T-cell (primary cell): Measurements from ENCODE around the gene KCNQ2. TPM values are rescaled to one million over a fixed set of nuclear protein-coding genes. Genes with fewer than 3 reads are reported as not detected.

ENCODE experiments used
- ATAC-seq, 4 experiments: fragments of 200-7000 bp in 3 of 4; fragments of 150-1000 bp in 1 of 4; cut with Tn5 transposase; replicated peaks in 1 of 4; 1 replicate in 3 of 4; 2 replicates in 1 of 4; pipeline ENCODE4 v1.10.0; 2021; ENCODE audit warnings: moderate library complexity in 3 of 4, mild to moderate bottlenecking in 2 of 4, moderate number of reproducible peaks in 1 of 4
- CTCF ChIA-PET, 2 donors: fragments of 300-600 bp; sonication (Branson Sonifier 250); formaldehyde crosslinking; loops; one replicate each; lab custom pipeline; 2022; ENCODE audit warnings: antibody characterized with exemption in 2 of 2; lab: Charles Lee
- POLR2A ChIA-PET, 2 donors: fragments of 300-600 bp; sonication (Branson Sonifier 250); formaldehyde crosslinking; loops; one replicate each; lab custom pipeline; 2022; ENCODE audit warnings: antibody characterized with exemption in 2 of 2; lab: Charles Lee
- DNase-seq, 35 experiments: peaks; one replicate each; pipeline versions ENCODE4 v3.0.0 to v3.0.0-alpha.2; 2013 to 2023
- H3K27ac ChIP-seq: one replicate; pipeline ENCODE4 v1.5.1; 2013; ENCODE audit warnings: low read length
- H3K27me3 ChIP-seq, 2 experiments: replicated peaks in 1 of 2; 1 replicate in 1 of 2; 2 replicates in 1 of 2; pipeline versions ENCODE4 v1.6.1 to v1.7.0; 2013; ENCODE audit warnings: low read length in 1 of 2, mixed read lengths in 1 of 2; ENCODE audit not compliant: control insufficient read depth in 2 of 2, insufficient read depth in 2 of 2; ENCODE audit errors: extremely low read depth in 1 of 2
- H3K36me3 ChIP-seq, 2 donors: 1 replicate in 1 of 2; 2 replicates in 1 of 2; pipeline versions ENCODE4 v1.6.1 to v1.7.0; 2013; ENCODE audit warnings: low read length in 1 of 2; ENCODE audit not compliant: control insufficient read depth in 2 of 2, insufficient read depth in 1 of 2; ENCODE audit errors: extremely low read depth in 1 of 2
- H3K4me1 ChIP-seq, 2 experiments: 1 replicate in 1 of 2; 2 replicates in 1 of 2; pipeline versions ENCODE4 v1.6.1 to v1.7.0; 2013; ENCODE audit warnings: low read length in 2 of 2, mixed read lengths in 1 of 2; ENCODE audit not compliant: insufficient read depth in 2 of 2, control insufficient read depth in 1 of 2; ENCODE audit errors: extremely low read depth in 1 of 2
- H3K4me3 ChIP-seq, 2 donors: 1 replicate in 1 of 2; 2 replicates in 1 of 2; pipeline versions ENCODE4 v1.5.1 to v1.7.0; 2013; ENCODE audit warnings: mild to moderate bottlenecking in 2 of 2, low read length in 1 of 2, moderate library complexity in 1 of 2; ENCODE audit not compliant: control insufficient read depth in 1 of 2; ENCODE audit errors: extremely low read depth in 1 of 2
- H3K9me3 ChIP-seq: 2 replicates; pipeline ENCODE4 v1.7.0; 2013
- H3K27ac Mint-ChIP-seq, 2 donors: one replicate each; pipeline ENCODE4 v1.8.0; 2020 to 2021; ENCODE audit warnings: mild to moderate bottlenecking in 2 of 2, mixed read lengths in 2 of 2
- H3K27me3 Mint-ChIP-seq, 2 donors: one replicate each; pipeline ENCODE4 v1.8.0; 2021 to 2022; ENCODE audit warnings: mixed read lengths in 2 of 2
- H3K36me3 Mint-ChIP-seq: one replicate; pipeline ENCODE4 v1.8.0; 2021; ENCODE audit warnings: mixed read lengths
- H3K4me1 Mint-ChIP-seq, 3 donors: one replicate each; pipeline ENCODE4 v1.8.0; 2020 to 2022; ENCODE audit warnings: mixed read lengths in 3 of 3, mild to moderate bottlenecking in 1 of 3
- H3K4me3 Mint-ChIP-seq, 3 donors: one replicate each; pipeline ENCODE4 v1.8.0; 2020 to 2022; ENCODE audit warnings: mild to moderate bottlenecking in 3 of 3, mixed read lengths in 3 of 3, moderate library complexity in 3 of 3
- H3K9me3 Mint-ChIP-seq, 3 donors: one replicate each; pipeline ENCODE4 v1.8.0; 2020 to 2022; ENCODE audit warnings: mixed read lengths in 3 of 3
- WGBS: methylation state at CpG from one replicate; pipeline ENCODE4 v1.1.5; 2013; ENCODE audit warnings: missing lambda C conversion rate; ENCODE audit not compliant: insufficient coverage; 5-methylcytosine and 5-hydroxymethylcytosine counted together
- total RNA-seq, 35 experiments: library from RNA in 6 of 35; stranded (reverse) in 6 of 35; fragments of 120-200 nt in 1 of 35; gene quantifications; one replicate each; pipeline versions ENCODE4 v1.2.1 to v1.2.4 and lab custom pipeline; 2013 to 2026

The KCNQ2 gene
- total RNA-seq, 5 donors from 2014 or later (not counting 1 experiment from before 2014, with no cell fraction given) = 0.19 to 0.49 (median 0.32) TPM

DNA sequence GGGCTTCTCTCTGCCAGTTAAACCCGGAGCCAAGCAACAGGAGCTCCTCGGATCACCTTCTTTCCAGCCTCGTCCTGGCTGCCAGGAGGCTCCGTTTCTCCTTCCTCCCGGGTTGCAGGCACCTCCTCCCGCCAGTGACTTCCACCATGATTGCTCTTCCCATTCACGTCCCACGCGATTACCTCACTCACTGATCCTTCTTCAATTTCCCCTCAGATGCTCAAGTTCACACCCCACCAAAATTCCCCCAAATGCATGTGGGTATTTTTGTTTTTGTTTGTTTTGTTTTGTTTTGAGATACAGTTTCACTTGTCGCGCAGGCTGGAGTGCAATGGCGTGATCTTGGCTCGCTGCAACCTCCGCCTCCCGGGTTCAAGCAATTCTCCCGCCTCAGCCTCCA lies 25.1 kb downstream of the KCNQ2 start:
- CTCF ChIA-PET = no interaction called here
- H3K27ac Mint-ChIP-seq = no peak overlapping the region

DNA sequence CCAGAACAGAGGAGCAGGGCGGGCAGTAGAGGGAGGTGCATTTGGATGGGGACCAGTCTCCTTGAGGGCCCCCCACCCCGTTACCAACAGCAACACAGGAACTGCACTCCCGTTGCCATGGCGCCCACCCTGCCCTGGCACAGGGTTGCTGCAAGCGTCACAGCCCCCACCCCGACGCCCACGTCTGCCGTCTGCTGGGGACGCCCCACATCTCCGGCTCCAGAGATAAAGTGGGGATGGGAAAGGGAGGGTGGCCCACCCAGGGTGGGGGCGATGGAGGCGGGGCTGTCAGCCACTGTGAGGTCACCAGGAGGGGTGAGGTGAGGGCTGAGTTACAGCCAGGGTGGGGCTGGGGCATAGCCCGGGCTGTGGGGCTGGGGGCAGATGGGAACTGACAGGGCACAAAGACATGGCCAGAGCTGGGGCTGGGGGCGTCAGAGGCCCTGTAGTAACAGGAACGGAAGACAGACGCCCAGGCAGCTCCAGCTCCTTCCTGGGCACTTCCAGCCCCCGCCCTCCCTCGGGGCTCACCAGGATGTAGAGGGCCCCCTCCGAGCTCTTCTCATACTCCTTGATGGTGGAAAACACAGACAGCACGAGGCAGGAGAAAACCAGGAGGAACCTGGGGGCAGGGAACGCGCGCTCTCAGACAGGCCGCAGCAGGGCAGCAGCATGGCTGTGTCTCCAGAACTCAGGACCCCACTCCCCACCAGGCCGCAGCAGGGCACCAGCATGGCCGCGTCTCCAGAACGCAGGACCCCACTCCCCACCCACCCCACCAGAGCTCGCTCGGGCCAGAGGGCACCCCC lies 26.0 kb downstream of the KCNQ2 start:
- ATAC-seq = peak in 1 of 4 experiments; percentile 27
- peaks cover 0 to 55% of the 10 kb centered on the region in 2 experiments for H3K27me3 ChIP-seq
- POLR2A ChIA-PET = no interaction called here
- Mint-ChIP-seq H3K4me3 (no peak overlapping the region), H3K4me1 (peaks cover 9 to 11% (median 10%) of the 10 kb centered on the region in 3 donors), H3K36me3 (no peaks in the 10 kb centered on the region), H3K27ac (no peak overlapping the region), H3K9me3 (peaks cover 0 to 4% (median 0%) of the 10 kb centered on the region in 3 donors), H3K27me3 (peaks cover 10 to 16% of the 10 kb centered on the region in 2 donors)
- no peak overlapping the region for H3K27ac ChIP-seq
- H3K36me3 ChIP-seq = no peaks in the 10 kb centered on the region
- H3K9me3 ChIP-seq = no peaks in the 10 kb centered on the region
- CTCF ChIA-PET = no interaction called here
- no peak overlapping the region for H3K4me3 ChIP-seq
- no peak for DNase-seq
- H3K4me1 ChIP-seq = peaks cover 0 to 13% of the 10 kb centered on the region in 2 experiments
- 58% methylated on average over 24 of the region's 31 CpGs for WGBS

More for the DNA sequence above, 25.1 kb downstream of the KCNQ2 start:
- Histone ChIP-seq H3K27me3 (peaks cover 0 to 52% of the 10 kb centered on the region in 2 experiments), H3K4me3 (no peak overlapping the region), H3K27ac (no peak overlapping the region), H3K9me3 (no peaks in the 10 kb centered on the region), H3K36me3 (no peaks in the 10 kb centered on the region), H3K4me1 (peaks cover 0 to 4% of the 10 kb centered on the region in 2 experiments)
- H3K9me3 Mint-ChIP-seq = peaks cover 0 to 4% (median 0%) of the 10 kb centered on the region in 3 donors
- ATAC-seq = no peak
- DNase-seq = no peak
- POLR2A ChIA-PET = interaction anchor here in 1 of 2 donors (0.6 kb wide), 1 partner anchor 166 kb away, joined by 6 read pairs; no protein-coding TSS in a partner anchor
- H3K27me3 Mint-ChIP-seq = peaks cover 10 to 17% of the 10 kb centered on the region in 2 donors
- 57% methylated on average over 5 of the region's 16 CpGs for WGBS
- no peak overlapping the region for H3K4me3 Mint-ChIP-seq
- H3K4me1 Mint-ChIP-seq = peaks cover under 1 to 2% (median under 1%) of the 10 kb centered on the region in 3 donors
- no peaks in the 10 kb centered on the region for H3K36me3 Mint-ChIP-seq

GRCh38 chr20:63445075-63445734 lies 27.2 kb downstream of the KCNQ2 start:
- no peak for ATAC-seq
- CTCF ChIA-PET = no interaction called here
- Histone ChIP-seq H3K4me3 (no peak overlapping the region), H3K9me3 (no peaks in the 10 kb centered on the region), H3K36me3 (no peaks in the 10 kb centered on the region), H3K27me3 (peaks cover 0 to 63% of the 10 kb centered on the region in 2 experiments), H3K4me1 (peaks cover 2 to 24% of the 10 kb centered on the region in 2 experiments), H3K27ac (no peak overlapping the region)
- no peak for DNase-seq
- peaks cover 13 to 15% (median 14%) of the 10 kb centered on the region in 3 donors for H3K4me1 Mint-ChIP-seq
- H3K36me3 Mint-ChIP-seq = no peaks in the 10 kb centered on the region
- H3K4me3 Mint-ChIP-seq = no peak overlapping the region
- H3K27ac Mint-ChIP-seq = no peak overlapping the region
- 70% methylated on average over 14 of the region's 15 CpGs for WGBS
- POLR2A ChIA-PET = no interaction called here
- peaks cover 0 to 4% (median 0%) of the 10 kb centered on the region in 3 donors for H3K9me3 Mint-ChIP-seq
- peaks cover 10 to 17% of the 10 kb centered on the region in 2 donors for H3K27me3 Mint-ChIP-seq

- Mint-ChIP-seq H3K27ac (no peak overlapping the region), H3K9me3 (peaks cover 0 to 4% (median 0%) of the 10 kb centered on the region in 3 donors), H3K36me3 (no peaks in the 10 kb centered on the region), H3K4me1 (peaks cover 13 to 15% (median 14%) of the 10 kb centered on the region in 3 donors), H3K27me3 (peaks cover 10 to 17% of the 10 kb centered on the region in 2 donors), H3K4me3 (no peak overlapping the region)
- no peak for ATAC-seq
- no peak overlapping the region for H3K4me3 ChIP-seq
- H3K36me3 ChIP-seq = no peaks in the 10 kb centered on the region
- H3K9me3 ChIP-seq = no peaks in the 10 kb centered on the region
- POLR2A ChIA-PET = no interaction called here
- H3K27ac ChIP-seq = no peak overlapping the region
- H3K4me1 ChIP-seq = peaks cover 2 to 25% of the 10 kb centered on the region in 2 experiments
- CTCF ChIA-PET = no interaction called here
- peaks cover 0 to 65% of the 10 kb centered on the region in 2 experiments for H3K27me3 ChIP-seq
- no peak for DNase-seq
- WGBS = 96% methylated on average over 17 of the region's 24 CpGs
These were observed 27.9 kb downstream of the KCNQ2 start for GRCh38 chr20:63444548-63444947.

DNA sequence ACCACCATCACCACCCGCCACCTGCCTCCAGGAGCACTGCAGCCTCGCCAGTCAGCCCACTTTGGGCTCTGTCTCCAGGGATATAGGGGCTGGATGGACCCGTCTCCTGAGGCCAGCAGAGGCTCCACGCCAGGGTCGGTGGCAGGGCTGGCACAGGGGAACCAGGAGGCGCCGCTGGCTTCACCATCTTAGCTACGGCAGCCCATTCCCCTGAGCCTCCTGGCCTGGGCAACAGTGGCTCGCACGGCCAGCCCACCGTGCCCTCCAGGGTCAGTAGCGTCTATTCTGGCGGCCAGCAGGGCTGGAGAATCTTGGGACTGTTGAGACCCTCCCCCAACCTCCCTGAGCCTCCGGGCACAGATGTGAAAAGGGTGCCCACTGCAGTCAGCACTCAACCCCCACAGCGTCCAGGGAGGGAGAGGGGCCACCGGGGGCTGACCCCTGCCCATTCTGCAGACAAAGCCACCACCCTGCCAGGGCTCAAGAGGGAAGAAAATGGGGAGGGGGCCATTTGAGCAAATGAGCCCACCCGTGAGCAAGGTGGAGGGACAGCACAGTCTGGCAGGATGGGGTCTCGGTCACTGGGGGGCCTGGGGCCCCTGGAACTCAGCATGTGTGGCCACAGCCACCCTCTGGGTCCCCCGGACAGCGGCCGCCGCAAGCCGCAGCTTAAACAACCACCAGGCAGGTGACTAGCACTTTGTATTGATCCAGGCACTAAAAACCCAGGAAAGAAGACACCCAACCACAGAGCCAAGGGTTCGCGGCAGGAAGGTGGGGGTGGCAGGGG lies 28.7 kb downstream of the KCNQ2 start:
- ChIA-PET POLR2A (no interaction called here), CTCF (no interaction called here)
- peaks cover 2 to 25% of the 10 kb centered on the region in 2 experiments for H3K4me1 ChIP-seq
- no peak overlapping the region for H3K27ac Mint-ChIP-seq
- no peaks in the 10 kb centered on the region for H3K36me3 Mint-ChIP-seq
- no peak overlapping the region for H3K4me3 ChIP-seq
- H3K36me3 ChIP-seq = no peaks in the 10 kb centered on the region
- H3K27me3 Mint-ChIP-seq = peaks cover 10 to 15% of the 10 kb centered on the region in 2 donors
- H3K9me3 Mint-ChIP-seq = peaks cover 0 to 4% (median 0%) of the 10 kb centered on the region in 3 donors
- H3K9me3 ChIP-seq = no peaks in the 10 kb centered on the region
- DNase-seq (no peak), ATAC-seq (no peak)
- 93% methylated on average over 15 of the region's 25 CpGs for WGBS
- no peak overlapping the region for H3K4me3 Mint-ChIP-seq
- no peak overlapping the region for H3K27ac ChIP-seq
- peaks cover 0 to 65% of the 10 kb centered on the region in 2 experiments for H3K27me3 ChIP-seq
- H3K4me1 Mint-ChIP-seq = peaks cover 13 to 15% (median 14%) of the 10 kb centered on the region in 3 donors
